Erythroblast (primary cell): ENCODE data around the gene TMC1.

Experiments used
- GATA1 ChIP-seq: IDR thresholded peaks from 2 replicates; pipeline ENCODE4 v1.6.1; 2011; ENCODE audit warnings: low read depth, mild to moderate bottlenecking, control low read depth, low read length, moderate library complexity
- POLR2A ChIP-seq: IDR thresholded peaks from 2 replicates; pipeline ENCODE4 v1.6.1; 2011; ENCODE audit warnings: mild to moderate bottlenecking, low read length

DNA sequence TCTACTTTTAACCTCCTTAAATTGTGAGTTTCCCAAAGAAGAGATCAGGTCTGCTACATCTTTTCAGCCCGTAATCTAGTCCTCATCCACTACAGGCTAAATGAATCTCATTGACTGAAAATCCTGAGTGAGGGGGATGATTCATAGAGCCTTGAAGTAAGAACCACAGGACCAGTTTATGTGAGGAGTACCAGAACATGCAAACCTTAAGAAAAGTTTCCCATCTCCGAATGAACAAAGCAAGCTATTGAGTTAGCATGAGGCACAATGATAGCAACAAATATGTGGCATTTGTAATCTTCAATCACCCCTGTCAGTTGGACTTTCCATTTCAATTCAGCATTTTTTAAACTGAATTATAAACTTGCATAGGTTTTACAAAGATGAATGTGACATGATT is 234.4 kb downstream of the TMC1 start:
- TF ChIP-seq POLR2A (no peak), GATA1 (no peak)
